ENCODE data around the gene BBS9.

Gene BBS9

DNA sequence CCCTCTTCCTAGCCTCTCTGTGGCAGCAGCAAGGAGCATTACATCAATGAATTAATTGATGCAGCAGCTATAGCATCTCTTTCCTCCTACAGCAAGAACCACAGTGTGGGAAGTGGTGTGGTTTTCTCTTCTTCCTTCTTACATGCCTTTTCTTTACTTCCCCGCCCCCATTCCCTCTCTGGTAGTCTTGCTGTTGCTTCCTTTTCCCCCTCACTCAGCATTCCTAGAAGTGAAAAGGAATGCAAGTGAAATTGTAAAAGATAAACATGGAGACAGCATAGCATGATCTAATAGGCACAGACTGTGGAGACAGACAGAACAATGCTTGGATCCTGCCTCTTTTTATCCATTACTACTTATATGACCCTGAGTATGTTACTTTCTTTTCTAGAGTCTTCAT, 405.5 kb downstream of the BBS9 start:
- no peak for TF ChIP-seq PAX5 (IDR thresholded peaks at IDR 0.05; ENCODE audit: insufficient read depth, low read length, severe bottlenecking)
- TF ChIP-seq POLR2AphosphoS5 (IDR thresholded peaks at IDR 0.05; ENCODE audit: low read depth, low read length) = no peak
- no peak for TF ChIP-seq POU2F2 (IDR thresholded peaks at IDR 0.05; ENCODE audit: low read depth, low read length)
- no peak for TF ChIP-seq SPI1 (IDR thresholded peaks at IDR 0.05; ENCODE audit: low read depth, low read length)
- no peak for TF ChIP-seq POLR2A (IDR thresholded peaks at IDR 0.05; ENCODE audit: low read depth, low read length)
- no peak for TF ChIP-seq TAF1 (IDR thresholded peaks at IDR 0.05; ENCODE audit: low read depth, low read length)
- DNase-seq (ENCODE audit: insufficient read length, low spot score) (no peak), FAIRE-seq (no peak)

DNA sequence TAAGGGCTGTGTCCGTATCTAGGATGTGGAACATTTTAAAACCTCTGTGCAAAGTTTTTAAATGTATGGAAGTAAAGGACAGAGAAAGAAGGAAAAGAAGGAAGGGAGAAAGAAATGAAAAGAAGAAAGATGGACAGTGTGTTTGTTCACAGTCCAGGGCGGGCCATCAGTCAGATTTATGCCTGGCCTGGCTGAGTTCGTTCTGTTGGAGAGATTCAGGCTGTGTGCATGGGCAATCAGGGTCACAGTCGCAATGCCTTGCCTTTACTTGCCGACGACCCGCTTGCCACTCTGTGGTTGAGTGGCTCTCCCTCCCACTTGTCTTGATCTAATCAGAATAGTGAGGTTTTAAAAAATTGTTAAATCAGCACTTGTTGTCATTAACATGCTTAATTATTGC, 406.6 kb downstream of the BBS9 start:
- DNase-seq (ENCODE audit: insufficient read length, low spot score) (no peak), FAIRE-seq (no peak)
- no peak for TF ChIP-seq SPI1 (IDR thresholded peaks at IDR 0.05; ENCODE audit: low read depth, low read length)
- TF ChIP-seq POLR2A (IDR thresholded peaks at IDR 0.05; ENCODE audit: low read depth, low read length) = no peak
- no peak for TF ChIP-seq PAX5 (IDR thresholded peaks at IDR 0.05; ENCODE audit: insufficient read depth, low read length, severe bottlenecking)
- TF ChIP-seq TAF1 (IDR thresholded peaks at IDR 0.05; ENCODE audit: low read depth, low read length) = no peak
- TF ChIP-seq POLR2AphosphoS5 (IDR thresholded peaks at IDR 0.05; ENCODE audit: low read depth, low read length) = no peak
- no peak for TF ChIP-seq POU2F2 (IDR thresholded peaks at IDR 0.05; ENCODE audit: low read depth, low read length)

DNA sequence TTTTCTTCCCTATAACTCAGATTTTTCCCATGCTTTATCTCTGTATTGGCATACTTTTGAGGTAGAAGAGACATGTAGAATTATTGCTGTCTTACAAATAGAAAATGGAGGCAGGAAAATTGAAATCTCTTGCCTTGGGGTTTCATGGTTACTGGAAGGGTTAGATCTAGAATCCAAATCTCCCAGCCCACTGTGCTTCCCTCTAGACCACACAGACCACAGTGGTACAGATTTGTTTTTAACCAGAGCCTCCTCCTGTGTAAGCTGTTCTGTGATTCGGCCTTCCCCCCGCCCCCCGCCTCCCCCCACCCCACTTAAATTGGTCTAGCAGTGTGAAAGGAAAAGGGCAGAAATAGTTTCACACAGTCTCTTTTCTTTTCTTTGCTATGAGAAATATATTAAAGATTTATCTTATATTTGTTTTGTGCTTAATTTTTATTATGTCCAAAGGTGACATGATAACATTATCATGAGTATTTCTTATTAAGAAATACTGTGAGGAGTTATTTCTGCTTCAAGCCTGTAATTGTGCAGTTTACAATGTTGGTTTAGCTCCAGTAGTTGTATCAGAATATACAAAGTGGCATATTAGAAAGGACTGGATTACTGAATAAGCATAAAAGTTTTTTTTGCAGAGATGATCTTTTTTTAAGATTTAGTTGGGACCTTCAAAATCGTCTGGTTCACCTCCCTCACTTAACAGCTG, 407.2 kb downstream of the BBS9 start:
- no peak for DNase-seq (ENCODE audit: insufficient read length, low spot score)
- no peak for FAIRE-seq
- no peak for TF ChIP-seq PAX5 (IDR thresholded peaks at IDR 0.05; ENCODE audit: insufficient read depth, low read length, severe bottlenecking)
- TF ChIP-seq SPI1 (IDR thresholded peaks at IDR 0.05; ENCODE audit: low read depth, low read length) = no peak

DNA sequence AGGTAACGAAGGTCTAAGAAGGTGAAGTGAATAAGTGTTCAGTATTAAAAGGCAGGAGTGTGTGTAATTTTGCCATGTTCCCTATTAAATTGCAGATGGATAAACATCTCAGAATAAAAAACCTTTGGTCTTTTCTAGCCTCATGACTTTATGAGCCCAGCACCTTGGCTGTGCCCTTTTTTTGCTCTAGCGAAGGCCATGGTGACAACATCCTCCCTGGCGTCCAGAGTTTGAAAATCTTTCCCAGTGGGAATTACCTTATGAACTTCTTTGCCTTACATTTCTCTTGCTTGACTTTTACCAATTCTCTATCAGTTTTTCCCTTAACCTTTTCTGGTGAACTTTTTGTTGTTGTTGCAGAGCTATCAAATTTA, 407.7 kb downstream of the BBS9 start:
- FAIRE-seq (no peak), DNase-seq (ENCODE audit: insufficient read length, low spot score) (no peak)
- TF ChIP-seq TAF1 (IDR thresholded peaks at IDR 0.05; ENCODE audit: low read depth, low read length) = no peak
- no peak for TF ChIP-seq POLR2AphosphoS5 (IDR thresholded peaks at IDR 0.05; ENCODE audit: low read depth, low read length)
- TF ChIP-seq POLR2A (IDR thresholded peaks at IDR 0.05; ENCODE audit: low read depth, low read length) = no peak
- TF ChIP-seq POU2F2 (IDR thresholded peaks at IDR 0.05; ENCODE audit: low read depth, low read length) = no peak
- no peak for TF ChIP-seq SPI1 (IDR thresholded peaks at IDR 0.05; ENCODE audit: low read depth, low read length)
- no peak for TF ChIP-seq PAX5 (IDR thresholded peaks at IDR 0.05; ENCODE audit: insufficient read depth, low read length, severe bottlenecking)

DNA sequence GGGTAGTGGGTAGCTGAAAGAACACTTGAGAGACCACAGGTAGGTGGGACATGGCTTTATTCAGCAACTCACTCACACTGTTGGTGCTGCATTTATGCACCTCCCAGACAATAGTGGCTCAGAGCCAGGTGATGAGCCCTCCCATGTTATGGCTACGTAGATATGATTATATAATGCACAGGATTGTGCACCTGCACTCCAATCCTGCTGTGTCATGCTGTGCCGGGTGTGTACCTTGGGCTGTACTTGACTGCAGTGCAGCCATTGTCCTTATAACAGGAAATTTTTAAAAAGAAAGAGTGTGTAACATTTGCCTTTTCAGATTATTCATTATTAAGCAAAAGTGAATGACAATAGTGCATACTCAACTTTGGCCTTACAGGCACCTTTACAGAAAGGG, 409.8 kb downstream of the BBS9 start:
- TF ChIP-seq POU2F2 (IDR thresholded peaks at IDR 0.05; ENCODE audit: low read depth, low read length) (no peak), PAX5 (IDR thresholded peaks at IDR 0.05; ENCODE audit: insufficient read depth, low read length, severe bottlenecking) (no peak), SPI1 (IDR thresholded peaks at IDR 0.05; ENCODE audit: low read depth, low read length) (no peak), POLR2A (IDR thresholded peaks at IDR 0.05; ENCODE audit: low read depth, low read length) (no peak), POLR2AphosphoS5 (IDR thresholded peaks at IDR 0.05; ENCODE audit: low read depth, low read length) (no peak), TAF1 (IDR thresholded peaks at IDR 0.05; ENCODE audit: low read depth, low read length) (no peak)
- FAIRE-seq (no peak), DNase-seq (ENCODE audit: insufficient read length, low spot score) (no peak)

DNA sequence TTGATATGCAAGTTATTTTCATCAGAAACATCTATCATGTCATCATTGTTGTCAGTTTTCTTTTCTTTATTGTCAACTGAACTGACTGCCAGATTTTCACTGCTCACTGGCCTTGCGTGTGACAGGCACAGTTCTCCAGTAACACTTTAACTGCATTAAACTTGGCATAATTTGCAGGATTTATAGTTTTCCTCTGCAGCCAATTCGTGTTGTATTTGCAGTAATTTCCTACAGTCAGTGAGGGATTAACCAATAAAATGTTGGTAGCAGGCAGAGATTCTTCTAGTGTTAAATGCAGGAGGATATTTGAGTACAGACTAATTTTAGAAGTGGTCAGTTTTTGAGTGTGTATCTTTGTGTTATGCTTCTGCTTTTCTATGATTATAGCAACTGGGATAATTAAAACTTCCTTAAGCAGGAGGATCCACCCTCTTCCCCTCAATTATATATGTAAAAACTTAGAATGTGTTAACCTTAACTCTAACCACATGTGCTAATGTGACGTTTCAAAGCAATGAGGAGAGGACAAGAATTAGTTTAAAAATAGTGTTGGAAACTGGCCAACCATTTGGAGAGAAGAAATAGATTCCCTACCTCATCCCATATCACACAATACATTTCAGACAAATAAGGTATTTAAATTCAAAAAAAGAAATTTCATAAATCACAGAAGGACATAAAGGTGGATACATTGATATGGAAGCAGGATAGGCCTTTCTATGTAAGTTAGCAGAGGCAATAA, 410.5 kb downstream of the BBS9 start:
- no peak for DNase-seq (ENCODE audit: insufficient read length, low spot score)
- no peak for FAIRE-seq
- no peak for TF ChIP-seq POLR2A (IDR thresholded peaks at IDR 0.05; ENCODE audit: low read depth, low read length)
- no peak for TF ChIP-seq SPI1 (IDR thresholded peaks at IDR 0.05; ENCODE audit: low read depth, low read length)
- TF ChIP-seq PAX5 (IDR thresholded peaks at IDR 0.05; ENCODE audit: insufficient read depth, low read length, severe bottlenecking) = no peak
- no peak for TF ChIP-seq TAF1 (IDR thresholded peaks at IDR 0.05; ENCODE audit: low read depth, low read length)
- no peak for TF ChIP-seq POU2F2 (IDR thresholded peaks at IDR 0.05; ENCODE audit: low read depth, low read length)
- no peak for TF ChIP-seq POLR2AphosphoS5 (IDR thresholded peaks at IDR 0.05; ENCODE audit: low read depth, low read length)

DNA sequence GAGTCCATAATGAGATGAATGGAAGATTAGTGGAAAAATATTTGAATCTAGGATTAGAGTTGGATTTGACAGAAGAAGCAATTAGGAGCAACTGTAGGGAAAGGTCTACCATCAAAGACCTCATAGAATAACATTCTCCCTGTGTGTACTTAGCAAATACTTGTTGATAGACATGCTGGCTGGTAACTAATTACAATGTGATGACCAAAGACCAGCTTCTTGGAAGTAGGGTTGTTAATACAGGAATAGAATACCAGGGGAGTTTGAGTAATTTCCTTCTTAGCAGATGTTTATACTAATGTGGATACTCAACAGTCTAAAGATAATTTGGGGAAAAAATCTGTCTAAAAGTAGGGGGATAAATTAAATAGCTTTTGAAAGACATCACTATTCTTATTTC, 418.5 kb downstream of the BBS9 start:
- FAIRE-seq = no peak
- TF ChIP-seq SPI1 (IDR thresholded peaks at IDR 0.05; ENCODE audit: low read depth, low read length) (no peak), PAX5 (IDR thresholded peaks at IDR 0.05; ENCODE audit: insufficient read depth, low read length, severe bottlenecking) (no peak), TAF1 (IDR thresholded peaks at IDR 0.05; ENCODE audit: low read depth, low read length) (no peak), POLR2A (IDR thresholded peaks at IDR 0.05; ENCODE audit: low read depth, low read length) (no peak), POU2F2 (IDR thresholded peaks at IDR 0.05; ENCODE audit: low read depth, low read length) (no peak), POLR2AphosphoS5 (IDR thresholded peaks at IDR 0.05; ENCODE audit: low read depth, low read length) (no peak)
- DNase-seq (ENCODE audit: insufficient read length, low spot score) = no peak

DNA sequence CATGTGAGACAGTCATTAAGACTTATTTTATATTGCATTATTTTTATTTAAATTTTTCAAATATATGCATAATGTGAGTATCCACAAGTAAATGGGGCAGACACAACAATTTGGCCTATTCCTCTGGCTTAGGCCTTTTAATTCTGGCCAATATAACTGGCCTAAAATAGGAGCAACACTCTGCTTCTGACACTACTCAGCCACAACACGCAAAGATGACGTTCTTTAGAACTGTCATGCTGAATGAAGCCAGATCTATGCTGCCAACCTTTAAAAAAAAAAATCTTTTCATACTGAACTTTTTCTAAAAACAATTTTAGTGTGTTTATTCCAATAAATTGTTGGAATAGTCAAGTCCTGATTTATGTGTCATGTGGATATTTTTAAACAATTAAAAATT, 421.0 kb downstream of the BBS9 start:
- TF ChIP-seq POLR2A (IDR thresholded peaks at IDR 0.05; ENCODE audit: low read depth, low read length) (no peak), TAF1 (IDR thresholded peaks at IDR 0.05; ENCODE audit: low read depth, low read length) (no peak)
- DNase-seq (ENCODE audit: insufficient read length, low spot score) (no peak), FAIRE-seq (no peak)

DNA sequence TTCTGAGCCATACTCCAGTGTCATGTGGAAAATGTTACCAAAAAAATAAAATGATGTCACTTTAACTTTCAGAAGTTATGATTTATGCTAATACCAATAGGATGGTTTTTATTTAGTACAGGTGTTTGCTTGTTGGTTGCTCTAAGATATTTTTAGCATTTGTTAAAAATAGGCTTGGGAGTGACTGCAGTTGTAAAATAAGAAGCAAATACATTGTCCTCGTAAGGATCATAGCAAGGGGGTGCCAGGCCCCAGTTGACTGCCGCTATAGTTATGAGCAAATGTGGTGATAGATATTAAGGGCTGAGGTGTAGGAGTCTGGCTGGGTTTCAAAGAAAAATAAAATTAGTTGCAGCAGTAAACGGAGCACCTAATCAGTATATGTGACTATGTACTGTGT, 421.6 kb downstream of the BBS9 start:
- no peak for TF ChIP-seq SPI1 (IDR thresholded peaks at IDR 0.05; ENCODE audit: low read depth, low read length)
- no peak for TF ChIP-seq POLR2AphosphoS5 (IDR thresholded peaks at IDR 0.05; ENCODE audit: low read depth, low read length)
- no peak for TF ChIP-seq POLR2A (IDR thresholded peaks at IDR 0.05; ENCODE audit: low read depth, low read length)
- no peak for TF ChIP-seq PAX5 (IDR thresholded peaks at IDR 0.05; ENCODE audit: insufficient read depth, low read length, severe bottlenecking)
- TF ChIP-seq POU2F2 (IDR thresholded peaks at IDR 0.05; ENCODE audit: low read depth, low read length) = no peak
- TF ChIP-seq TAF1 (IDR thresholded peaks at IDR 0.05; ENCODE audit: low read depth, low read length) = no peak
- no peak for FAIRE-seq
- no peak for DNase-seq (ENCODE audit: insufficient read length, low spot score)

DNA sequence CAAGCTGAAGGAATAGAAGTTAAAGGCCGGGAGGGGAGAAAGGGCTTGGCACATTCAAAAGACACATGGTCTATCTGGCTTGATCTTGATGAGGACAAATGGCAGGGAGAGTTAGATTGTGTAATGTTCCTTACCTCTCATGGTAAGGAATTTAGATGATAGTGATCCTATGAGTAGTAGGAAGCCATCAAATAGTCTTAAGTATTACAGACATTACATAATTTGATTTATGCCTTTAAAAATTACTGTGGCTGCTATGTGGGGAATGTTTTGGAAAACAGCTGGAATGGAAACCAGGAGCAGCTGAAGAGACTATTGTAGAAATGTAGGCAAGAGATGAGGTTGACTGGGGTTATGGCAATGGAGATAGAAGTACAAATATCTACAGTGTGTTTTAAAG, 424.7 kb downstream of the BBS9 start:
- FAIRE-seq (no peak), DNase-seq (ENCODE audit: insufficient read length, low spot score) (no peak)
- TF ChIP-seq SPI1 (IDR thresholded peaks at IDR 0.05; ENCODE audit: low read depth, low read length) (no peak), POU2F2 (IDR thresholded peaks at IDR 0.05; ENCODE audit: low read depth, low read length) (no peak), PAX5 (IDR thresholded peaks at IDR 0.05; ENCODE audit: insufficient read depth, low read length, severe bottlenecking) (no peak), POLR2AphosphoS5 (IDR thresholded peaks at IDR 0.05; ENCODE audit: low read depth, low read length) (no peak), TAF1 (IDR thresholded peaks at IDR 0.05; ENCODE audit: low read depth, low read length) (no peak), POLR2A (IDR thresholded peaks at IDR 0.05; ENCODE audit: low read depth, low read length) (no peak)

Measured in GM12891 (cell line).